Lower leg skin (tissue), 3 donors: Measurements from ENCODE around the gene CNP.

Experiments
- POLR2A ChIP-seq, 2 donors: fragments of 450-650 bp; IDR thresholded peaks; one replicate each; pipeline ENCODE4 v1.6.1; 2016 to 2017; ENCODE audit warnings: antibody characterized with exemption in 2 of 2, mild to moderate bottlenecking in 1 of 2, moderate library complexity in 1 of 2
- TF ChIP-seq, protein P1 (sequence below), 3 donors: fragments of 450-650 bp; IDR thresholded peaks; one replicate each; pipeline ENCODE4 v1.5.1; 2016; ENCODE audit warnings: antibody characterized with exemption in 3 of 3, mild to moderate bottlenecking in 3 of 3, moderate library complexity in 2 of 3

DNA sequence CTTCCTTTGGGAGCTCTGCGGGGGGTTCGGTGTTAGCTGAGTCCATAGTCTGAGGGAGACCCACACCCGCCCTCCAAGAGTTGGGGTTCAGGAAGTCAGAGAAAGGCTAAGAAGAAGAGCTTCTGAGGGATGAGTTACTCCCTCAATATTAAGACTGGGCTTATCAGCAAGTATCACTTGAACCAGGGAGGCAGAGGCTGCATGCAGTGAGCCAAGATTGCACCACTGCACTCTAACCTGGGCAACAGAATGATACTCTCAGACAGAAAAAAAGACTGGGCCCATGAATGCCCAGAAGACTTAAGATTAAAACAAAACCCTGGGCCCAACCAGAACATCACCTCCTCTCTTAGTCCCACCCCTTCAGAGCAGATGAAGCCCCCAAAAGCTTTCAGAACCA is 59.3 kb downstream of the CNP start:
- TF ChIP-seq, protein P1, sequence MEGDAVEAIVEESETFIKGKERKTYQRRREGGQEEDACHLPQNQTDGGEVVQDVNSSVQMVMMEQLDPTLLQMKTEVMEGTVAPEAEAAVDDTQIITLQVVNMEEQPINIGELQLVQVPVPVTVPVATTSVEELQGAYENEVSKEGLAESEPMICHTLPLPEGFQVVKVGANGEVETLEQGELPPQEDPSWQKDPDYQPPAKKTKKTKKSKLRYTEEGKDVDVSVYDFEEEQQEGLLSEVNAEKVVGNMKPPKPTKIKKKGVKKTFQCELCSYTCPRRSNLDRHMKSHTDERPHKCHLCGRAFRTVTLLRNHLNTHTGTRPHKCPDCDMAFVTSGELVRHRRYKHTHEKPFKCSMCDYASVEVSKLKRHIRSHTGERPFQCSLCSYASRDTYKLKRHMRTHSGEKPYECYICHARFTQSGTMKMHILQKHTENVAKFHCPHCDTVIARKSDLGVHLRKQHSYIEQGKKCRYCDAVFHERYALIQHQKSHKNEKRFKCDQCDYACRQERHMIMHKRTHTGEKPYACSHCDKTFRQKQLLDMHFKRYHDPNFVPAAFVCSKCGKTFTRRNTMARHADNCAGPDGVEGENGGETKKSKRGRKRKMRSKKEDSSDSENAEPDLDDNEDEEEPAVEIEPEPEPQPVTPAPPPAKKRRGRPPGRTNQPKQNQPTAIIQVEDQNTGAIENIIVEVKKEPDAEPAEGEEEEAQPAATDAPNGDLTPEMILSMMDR (IDR thresholded peaks at IDR 0.05): no peak
- no peak for TF ChIP-seq POLR2A (IDR thresholded peaks at IDR 0.05)
